NCI-H2081 (cell line): ENCODE results near the gene DYDC1.
A peak's percentile ranks its signal among the peaks of the same experiment; 100 is the strongest.
"Not testable (repeated sequence)": the region's sequence is repeated elsewhere in the genome, so short reads cannot be mapped to it uniquely, and the experiment has no call there.

Source experiments
- DNase-seq, 2 experiments: peaks; one replicate each; lab custom pipeline; 2025; lab: John Stamatoyannopoulos, UW

The DYDC1 gene

GRCh38 chr10:80356563-80356988 lies at the start of gene DYDC1, which contains the start of gene DYDC2:
Gene DYDC1 (minus strand): TSS chr10:80356755. CDS start chr10:80352601, 4,154 bp downstream.
Gene DYDC2 (plus strand): TSS chr10:80356781. CDS start chr10:80362444, 5,663 bp downstream.
- peak; percentile 56 to 69 for DNase-seq

GRCh38 chr10:80406204-80406603 lies 49.6 kb upstream of the DYDC1 start:
- no peak for DNase-seq

- no peak for DNase-seq
Observed at GRCh38 chr10:80405626-80406025, 49.1 kb upstream of the DYDC1 start.

GRCh38 chr10:80405035-80405434 lies 48.5 kb upstream of the DYDC1 start:
- DNase-seq = no peak

GRCh38 chr10:80400136-80400804 lies 43.7 kb upstream of the DYDC1 start:
- no peak for DNase-seq

- DNase-seq = no peak
Observed at GRCh38 chr10:80397014-80397413, 40.5 kb upstream of the DYDC1 start.

GRCh38 chr10:80394358-80394916 lies 37.9 kb upstream of the DYDC1 start:
- DNase-seq = no peak

GRCh38 chr10:80392250-80392649 lies 35.7 kb upstream of the DYDC1 start:
- no peak for DNase-seq

- no peak for DNase-seq
Observed at GRCh38 chr10:80390740-80391139, 34.2 kb upstream of the DYDC1 start.

GRCh38 chr10:80382989-80383388 lies 26.4 kb upstream of the DYDC1 start:
- DNase-seq = peak; percentile 8 to 48

- DNase-seq = no peak
Observed at GRCh38 chr10:80380185-80380584, 23.6 kb upstream of the DYDC1 start.

- no peak for DNase-seq
Observed at GRCh38 chr10:80379701-80380100, 23.1 kb upstream of the DYDC1 start.

GRCh38 chr10:80373502-80373901 lies 16.9 kb upstream of the DYDC1 start:
- DNase-seq = no peak

GRCh38 chr10:80372675-80373074 lies 16.1 kb upstream of the DYDC1 start:
- DNase-seq = no peak

- DNase-seq = no peak
Observed at GRCh38 chr10:80371467-80371866, 14.9 kb upstream of the DYDC1 start.

- DNase-seq = no peak
Observed at GRCh38 chr10:80365510-80365909, 9.0 kb upstream of the DYDC1 start.

- DNase-seq = no peak
Observed at GRCh38 chr10:80359644-80360043, 3.1 kb upstream of the DYDC1 start.

- not testable (repeated sequence) for DNase-seq
Observed at GRCh38 chr10:80358925-80359324, 2.4 kb upstream of the DYDC1 start.

- no peak for DNase-seq
Observed at GRCh38 chr10:80357851-80358125, 1.2 kb upstream of the DYDC1 start.

GRCh38 chr10:80356989-80357850 lies 665 bp upstream of the DYDC1 start:
- peak in 1 of 2 experiments; percentile 8 for DNase-seq

- DNase-seq = no peak
Observed at GRCh38 chr10:80351220-80351619, 5.3 kb downstream of the DYDC1 start.

GRCh38 chr10:80350251-80350650 lies 6.3 kb downstream of the DYDC1 start:
- DNase-seq = no peak

- DNase-seq = no peak
Observed at GRCh38 chr10:80344912-80345311, 11.6 kb downstream of the DYDC1 start.
